ENCODE measurements around the gene MTHFSD. TPM values are rescaled to one million over a fixed set of nuclear protein-coding genes. Genes with fewer than 3 reads are reported as not detected.

MTHFSD gene
- total and polyA plus RNA-seq, 2 of the 8 experiments (the other 6 are each of a cell fraction or from before 2014, with no cell fraction given) = 7.1 to 9.8 TPM

DNA sequence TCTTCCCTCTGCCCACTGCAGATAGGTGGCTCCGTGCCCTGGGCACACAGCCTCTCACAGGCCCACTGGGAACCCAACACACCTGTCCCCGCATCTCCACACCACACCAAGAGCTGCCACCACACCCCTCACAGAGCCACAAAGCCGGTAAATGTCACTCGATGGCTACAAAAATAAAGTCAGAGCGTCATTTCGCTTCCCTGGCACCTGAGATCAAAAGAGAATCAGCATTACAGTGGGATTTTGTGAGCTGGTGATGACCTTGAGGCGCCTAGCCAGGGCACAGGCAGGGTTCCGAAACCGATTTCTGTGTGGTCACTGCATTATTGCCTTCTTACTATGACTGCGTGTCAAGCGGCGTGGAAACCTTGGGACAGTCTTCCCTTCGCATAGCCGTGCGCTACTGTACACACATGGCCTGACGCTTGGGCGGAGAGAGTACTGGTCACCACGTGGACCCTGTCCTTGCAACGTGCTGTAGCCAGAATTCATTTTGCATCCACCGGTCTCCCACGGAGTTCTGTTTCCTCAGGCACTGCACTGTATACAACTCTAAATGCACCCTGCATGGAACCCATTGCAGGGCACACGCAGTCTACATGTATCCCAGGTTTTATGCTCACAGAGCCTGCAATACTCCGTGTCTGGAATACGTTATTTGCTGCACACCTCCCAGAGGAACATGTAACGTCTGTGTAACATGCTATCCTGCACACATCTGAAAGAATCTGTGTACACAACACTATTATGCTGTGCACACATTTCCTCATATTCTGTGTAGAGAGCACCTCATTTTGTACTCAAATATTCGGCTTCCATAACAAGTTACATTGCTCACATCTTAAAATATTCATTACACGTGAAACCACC, 50.5 kb downstream of the MTHFSD start:
- H3K27ac ChIP-seq (ENCODE audit: low read depth, low read length) = no peak overlapping the region
- H2AFZ ChIP-seq (ENCODE audit: low read length) = no peak overlapping the region
- no peak overlapping the region for H3K23ac ChIP-seq (ENCODE audit: insufficient read length)
- CTCF ChIA-PET (ENCODE audit: partially characterized antibody) = interaction anchor here (1.5 kb wide), 1 partner anchor 13 kb away, joined by 6 read pairs; no protein-coding TSS in a partner anchor
- H3K27me3 ChIP-seq (replicated peaks in 1 of 4; ENCODE audit: control insufficient read depth in 3 of 4, extremely low read depth in 1 of 4, insufficient read depth in 3 of 4, low read length in 3 of 4) = peaks cover 100% of the 10 kb centered on the region in 4 experiments
- no peak overlapping the region for H4K91ac ChIP-seq (replicated peaks; ENCODE audit: insufficient read length, low read length)
- no peak overlapping the region for H3K14ac ChIP-seq (ENCODE audit: insufficient read length)
- TF ChIP-seq TCF12 (IDR thresholded peaks at IDR 0.05; ENCODE audit: low read depth, low read length) (no peak), EZH2 (IDR thresholded peaks at IDR 0.05; ENCODE audit: low read depth, low read length, severe bottlenecking) (peak; percentile 99), RNF2 (IDR thresholded peaks at IDR 0.05; ENCODE audit: borderline replicate concordance, low read depth, low read length, missing control alignments, poor library complexity, severe bottlenecking) (peak; percentile 87), SUZ12 (IDR thresholded peaks at IDR 0.05; ENCODE audit: low read length) (peak; percentile 100), CTBP2 (IDR thresholded peaks at IDR 0.05; ENCODE audit: borderline replicate concordance, insufficient read depth, insufficient read length, low read length) (no peak), TEAD4 (IDR thresholded peaks at IDR 0.05; ENCODE audit: low read depth, low read length) (no peak), NANOG (IDR thresholded peaks at IDR 0.05; ENCODE audit: insufficient read depth, low read depth, low read length, poor library complexity, severe bottlenecking) (no peak)
- H3K4me1 ChIP-seq (replicated peaks in 1 of 4; ENCODE audit: control insufficient read depth in 3 of 4, insufficient read depth in 4 of 4, low read length in 3 of 4) = peaks cover 0 to 33% (median 20%) of the 10 kb centered on the region in 4 experiments; a peak in 6 of 7 replicates
- H3K4ac ChIP-seq (replicated peaks; ENCODE audit: insufficient read length, low read depth, low read length) = no peak overlapping the region
- no peak overlapping the region for H3K4me3 ChIP-seq (ENCODE audit: extremely low read depth in 1 of 4, insufficient read depth in 2 of 4, low read depth in 3 of 4, low read length in 4 of 4)
- H4K5ac ChIP-seq (ENCODE audit: insufficient read length, low read depth, low read length) = no peak overlapping the region
- no peak overlapping the region for H2BK5ac ChIP-seq (ENCODE audit: low read depth, low read length)
- DNase-seq (ENCODE audit: low read depth in 1 of 2, low spot score in 2 of 2) = no peak
- peaks cover 2% of the 10 kb centered on the region for H3K79me1 ChIP-seq (ENCODE audit: low read depth, low read length)
- H4K8ac ChIP-seq (ENCODE audit: extremely low read depth, insufficient read depth, low read length) = 0 out of 2 replicates have a peak overlapping the region, but pooled peaks have one; percentile 5
- WGBS, 2 experiments (ENCODE audit: extremely low coverage in 1 of 2, insufficient coverage in 1 of 2, insufficient read length in 1 of 2, insufficient replicate concordance in 2 of 2, low coverage in 1 of 2, low lambda C conversion rate in 2 of 2, missing lambda C conversion rate in 1 of 2) = 19% methylated on average over 27 of the region's 27 CpGs; no CpG with 5 or more reads in 1 of the 2 experiments
- peaks cover 54 to 62% of the 10 kb centered on the region in 2 experiments for H4K20me1 ChIP-seq (replicated peaks in 1 of 2; ENCODE audit: control insufficient read depth in 1 of 2, insufficient read depth in 2 of 2, low read length in 2 of 2)
- POLR2A ChIA-PET (ENCODE audit: partially characterized antibody) = no interaction called here
- H3K79me2 ChIP-seq (ENCODE audit: control insufficient read depth in 1 of 2, insufficient read depth in 2 of 2, low read length in 2 of 2) = no peaks in the 10 kb centered on the region
- H3K9me3 ChIP-seq (ENCODE audit: insufficient read depth in 2 of 2, low read depth in 1 of 2, low read length in 1 of 2) = no peaks in the 10 kb centered on the region
- peak overlapping the region; percentile 93 for H2BK12ac ChIP-seq (ENCODE audit: low read depth, low read length)
- peak overlapping the region in 1 of 2 experiments; percentile 26; a peak in 1 of 4 replicates for H3K4me2 ChIP-seq (ENCODE audit: insufficient read depth in 1 of 2, low read depth in 2 of 2, low read length in 2 of 2)
- no peaks in the 10 kb centered on the region; a peak in 1 of 8 replicates for H3K36me3 ChIP-seq (ENCODE audit: control insufficient read depth in 2 of 4, insufficient read depth in 4 of 4, low read length in 3 of 4)
- H3K23me2 ChIP-seq (ENCODE audit: low read depth, low read length) = no peaks in the 10 kb centered on the region; the same call in 1 of the 2 replicates
- H3K9ac ChIP-seq (replicated peaks in 1 of 4; ENCODE audit: extremely low read depth in 1 of 4, low read depth in 3 of 4, low read length in 3 of 4) = no peak overlapping the region; a peak in 1 of 7 replicates
- 0 out of 2 replicates have a peak overlapping the region, but pooled peaks have one; percentile 72 for H2BK20ac ChIP-seq (ENCODE audit: low read length)
- H2AK5ac ChIP-seq (ENCODE audit: low read depth, low read length) = peak overlapping the region; percentile 95
- FAIRE-seq = no peak
- peak overlapping the region; percentile 83 for H2BK15ac ChIP-seq (ENCODE audit: low read length)
- no peak overlapping the region for H2BK120ac ChIP-seq (replicated peaks; ENCODE audit: low read depth, low read length)
- peak overlapping the region; percentile 56; the same call in 1 of the 2 replicates for H3K18ac ChIP-seq (ENCODE audit: extremely low read depth, low read length)
- no peak overlapping the region for H3K56ac ChIP-seq (replicated peaks; ENCODE audit: insufficient read length, low read depth, low read length)

Data from H1 (cell line).